Cardiac muscle cell (in vitro differentiated cells and primary cell): ENCODE results near the gene G0S2. TPM values are rescaled to one million over a fixed set of nuclear protein-coding genes. Genes with fewer than 3 reads are reported as not detected.

Source experiments
- DNase-seq, 2 donors: peaks; one replicate each; pipeline versions ENCODE4 v3.0.0 to v3.0.0-alpha.2; 2010 to 2017; ENCODE audit warnings: low read depth in 1 of 2, low spot score in 1 of 2
- H3K27ac ChIP-seq: fragments of 200-600 bp; sonication (generic); 2 replicates; pipeline ENCODE4 v1.5.1; 2016
- H3K27me3 ChIP-seq: fragments of 200-600 bp; sonication (generic); 2 replicates; pipeline ENCODE4 v1.6.0; 2016; ENCODE audit warnings: control low read depth
- H3K36me3 ChIP-seq: fragments of 200-600 bp; sonication (generic); 2 replicates; pipeline ENCODE4 v1.5.1; 2016; ENCODE audit warnings: control low read depth
- H3K4me1 ChIP-seq: fragments of 200-600 bp; sonication (generic); 2 replicates; pipeline ENCODE4 v1.8.1; 2017; ENCODE audit warnings: low read depth, mild to moderate bottlenecking, mixed run types
- H3K4me3 ChIP-seq: fragments of 200-600 bp; sonication (generic); 2 replicates; pipeline ENCODE4 v1.5.1; 2016; ENCODE audit warnings: mild to moderate bottlenecking
- H3K9me3 ChIP-seq: fragments of 200-600 bp; sonication (generic); 2 replicates; pipeline ENCODE4 v1.5.1; 2017; ENCODE audit warnings: low read depth, mild to moderate bottlenecking, control low read depth
- CTCF ChIP-seq: IDR thresholded peaks from 2 replicates; pipeline ENCODE4 v1.5.1; 2012; ENCODE audit warnings: low read depth, mild to moderate bottlenecking, low read length
- polyA plus RNA-seq: library from polyadenylated mRNA; unstranded; fragments of >200 nt; fragmentation: Nextera tagmentation; extraction: Ambion mirVana; gene quantifications from 2 replicates; pipeline ENCODE4 v1.2.1, GENCODE V29; 2016
- total RNA-seq: library from RNA; depleted of rRNA; stranded (reverse); fragments of >200 nt; gene quantifications from 2 replicates; pipeline ENCODE4 v1.2.3, GENCODE V29; 2016

G0S2 gene
- total and polyA plus RNA-seq, 2 experiments from 2014 or later, result 40.0 to 73.5 TPM

- H3K9me3 ChIP-seq, result no peaks in the 10 kb centered on the region
- no peaks in the 10 kb centered on the region for H3K27me3 ChIP-seq
- no peak for DNase-seq
- no peak for TF ChIP-seq CTCF
- H3K4me1 ChIP-seq, result no peaks in the 10 kb centered on the region
- no peak overlapping the region for H3K27ac ChIP-seq
- H3K36me3 ChIP-seq, result no peaks in the 10 kb centered on the region
- H3K4me3 ChIP-seq, result no peak overlapping the region
These were observed 48.1 kb downstream of the G0S2 start for GRCh38 chr1:209723265-209723664.

- Histone ChIP-seq H3K36me3 (no peaks in the 10 kb centered on the region), H3K27ac (no peak overlapping the region), H3K4me1 (no peaks in the 10 kb centered on the region), H3K27me3 (no peaks in the 10 kb centered on the region), H3K9me3 (no peaks in the 10 kb centered on the region), H3K4me3 (no peak overlapping the region)
- no peak for DNase-seq
- TF ChIP-seq CTCF, result no peak
These were observed 48.8 kb downstream of the G0S2 start for GRCh38 chr1:209723756-209724693.

Other genes starting within 250 kb of the G0S2 start
- 5.4 and 8.5 TPM in 2 replicates for gene CAMK1G, start 91.7 kb upstream of the G0S2 start, total RNA-seq
- 5.0 and 8.7 TPM in 2 replicates for gene CAMK1G, start 91.7 kb upstream of the G0S2 start, polyA plus RNA-seq
- 0.48 and 0.70 TPM in 2 replicates for gene LAMB3, start 23.0 kb upstream of the G0S2 start, total RNA-seq
- 0.21 TPM in 1 of 2 replicates, not detected in the other for gene LAMB3, start 23.0 kb upstream of the G0S2 start, polyA plus RNA-seq
- not detected in 2 replicates for gene HSD11B1, start 29.4 kb downstream of the G0S2 start, total RNA-seq
- 1.1 TPM in 1 of 2 replicates, not detected in the other for gene HSD11B1, start 29.4 kb downstream of the G0S2 start, polyA plus RNA-seq
- 0.11 and 1.3 TPM in 2 replicates for gene TRAF3IP3, start 80.6 kb downstream of the G0S2 start, total RNA-seq
- gene TRAF3IP3, start 80.6 kb downstream of the G0S2 start, polyA plus RNA-seq, result 0.74 and 0.99 TPM in 2 replicates
- 2.1 and 3.6 TPM in 2 replicates for gene C1orf74, start 109.1 kb downstream of the G0S2 start, total RNA-seq
- gene C1orf74, start 109.1 kb downstream of the G0S2 start, polyA plus RNA-seq, result 2.9 and 4.4 TPM in 2 replicates
- 1.4 and 2.6 TPM in 2 replicates for gene IRF6, start 130.7 kb downstream of the G0S2 start, total RNA-seq
- 1.9 TPM in 1 of 2 replicates, not detected in the other for gene IRF6, start 130.7 kb downstream of the G0S2 start, polyA plus RNA-seq
- gene UTP25, start 152.6 kb downstream of the G0S2 start, total RNA-seq, result 3.5 and 5.4 TPM in 2 replicates
- 3.1 and 3.5 TPM in 2 replicates for gene UTP25, start 152.6 kb downstream of the G0S2 start, polyA plus RNA-seq